Kidney tubule cell (primary cell): ENCODE data around the gene BTBD6.
A peak's percentile ranks its signal among the peaks of the same experiment; 100 is the strongest.

ENCODE experiments used
- DNase-seq: peaks from one replicate; pipeline ENCODE4 v3.0.0-alpha.2; 2018; ENCODE audit warnings: low spot score

BTBD6 gene

GRCh38 chr14:105211086-105211757 lies 37.1 kb upstream of the BTBD6 start:
- no peak for DNase-seq

GRCh38 chr14:105211758-105212089 lies 36.6 kb upstream of the BTBD6 start:
- DNase-seq = no peak

- DNase-seq = no peak
Measured at GRCh38 chr14:105212541-105213300, 35.6 kb upstream of the BTBD6 start.

- DNase-seq = no peak
Measured at GRCh38 chr14:105213361-105213760, 35.0 kb upstream of the BTBD6 start.

GRCh38 chr14:105214324-105214915 lies 33.9 kb upstream of the BTBD6 start:
- no peak for DNase-seq

DNA sequence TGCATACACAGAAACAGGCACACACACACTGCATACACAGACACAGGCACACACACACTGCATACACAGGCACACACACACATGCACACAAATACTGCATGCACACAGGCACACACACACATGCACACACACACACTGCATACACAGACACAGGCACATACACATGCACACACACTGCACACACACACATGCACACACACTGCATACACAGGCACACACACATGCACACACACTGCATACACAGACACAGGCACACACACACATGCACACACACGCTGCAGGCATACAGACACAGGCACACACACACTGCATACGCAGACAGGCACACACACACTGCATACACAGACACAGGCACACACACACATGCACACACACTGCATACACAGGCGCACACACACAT lies 32.7 kb upstream of the BTBD6 start:
- DNase-seq = no peak

DNA sequence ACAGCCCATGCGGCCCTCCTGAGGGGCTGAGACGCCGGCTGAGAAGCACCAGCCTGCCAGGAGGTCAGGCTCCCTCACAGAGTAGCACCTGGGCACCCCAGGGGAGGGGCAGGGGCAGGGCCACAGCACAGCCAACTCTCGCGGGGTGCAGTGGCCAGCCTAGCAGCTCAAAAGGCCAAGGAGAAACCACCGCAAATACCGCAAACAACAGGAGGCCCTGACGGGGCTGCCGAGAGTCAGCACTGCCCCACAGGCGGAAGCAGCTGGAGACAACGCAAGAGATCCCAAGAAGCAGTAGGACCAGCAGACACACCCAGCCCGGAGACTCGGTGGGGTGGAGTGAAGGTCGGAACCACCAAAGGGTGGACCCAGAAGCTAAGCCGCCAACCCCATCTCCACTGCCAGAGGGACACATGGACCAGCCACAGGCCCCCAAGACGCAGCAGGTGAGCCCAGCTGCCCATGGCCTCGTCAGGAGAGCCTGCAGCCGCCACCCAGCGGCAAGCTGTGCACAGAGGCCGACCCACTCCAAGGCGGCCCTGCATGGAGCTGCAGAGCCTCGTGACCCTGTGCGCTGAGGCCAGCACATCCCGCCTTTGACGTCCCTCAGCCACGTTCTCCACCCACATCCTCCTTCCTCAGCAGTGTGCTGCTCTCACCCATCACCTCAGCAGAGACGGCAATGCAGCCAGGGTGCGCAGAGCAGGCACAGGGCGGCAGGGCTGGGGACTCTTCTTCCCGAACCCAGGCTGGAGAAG lies 31.7 kb upstream of the BTBD6 start:
- DNase-seq = no peak

GRCh38 chr14:105217774-105218173 lies 30.6 kb upstream of the BTBD6 start:
- DNase-seq = no peak

GRCh38 chr14:105218611-105219010 lies 29.7 kb upstream of the BTBD6 start:
- DNase-seq = peak; percentile 23

DNA sequence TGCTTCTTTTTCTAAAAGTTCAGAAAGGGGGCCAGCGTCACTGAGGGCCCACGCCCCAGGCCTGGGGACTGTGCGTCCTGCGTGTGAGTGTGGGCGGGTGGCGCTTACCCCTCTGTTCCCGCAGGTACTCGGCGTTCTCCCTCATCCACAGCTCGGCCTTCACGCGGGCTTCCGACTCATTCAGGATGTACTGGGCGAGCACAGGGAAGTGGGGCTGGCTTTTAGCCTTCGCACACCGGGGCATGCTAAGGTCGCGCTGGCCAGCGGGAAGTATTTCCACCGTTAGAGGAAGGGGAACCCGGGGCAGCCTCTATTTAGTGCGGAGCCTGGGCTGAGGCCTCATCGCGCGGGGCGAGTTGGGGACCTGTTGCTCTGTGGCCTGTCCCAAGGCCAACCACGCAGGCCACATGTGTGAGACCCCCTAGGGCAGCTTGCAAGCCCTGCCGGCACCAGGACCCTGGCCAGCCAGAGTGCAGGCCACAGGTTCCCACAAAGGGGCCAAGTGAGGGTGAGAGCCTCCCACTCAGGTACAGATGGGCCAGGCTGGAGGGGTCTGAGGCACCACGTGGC lies 29.2 kb upstream of the BTBD6 start:
- no peak for DNase-seq

GRCh38 chr14:105219753-105220152 lies 28.6 kb upstream of the BTBD6 start:
- DNase-seq = no peak

- no peak for DNase-seq
Measured at GRCh38 chr14:105220699-105221597, 27.4 kb upstream of the BTBD6 start.

DNA sequence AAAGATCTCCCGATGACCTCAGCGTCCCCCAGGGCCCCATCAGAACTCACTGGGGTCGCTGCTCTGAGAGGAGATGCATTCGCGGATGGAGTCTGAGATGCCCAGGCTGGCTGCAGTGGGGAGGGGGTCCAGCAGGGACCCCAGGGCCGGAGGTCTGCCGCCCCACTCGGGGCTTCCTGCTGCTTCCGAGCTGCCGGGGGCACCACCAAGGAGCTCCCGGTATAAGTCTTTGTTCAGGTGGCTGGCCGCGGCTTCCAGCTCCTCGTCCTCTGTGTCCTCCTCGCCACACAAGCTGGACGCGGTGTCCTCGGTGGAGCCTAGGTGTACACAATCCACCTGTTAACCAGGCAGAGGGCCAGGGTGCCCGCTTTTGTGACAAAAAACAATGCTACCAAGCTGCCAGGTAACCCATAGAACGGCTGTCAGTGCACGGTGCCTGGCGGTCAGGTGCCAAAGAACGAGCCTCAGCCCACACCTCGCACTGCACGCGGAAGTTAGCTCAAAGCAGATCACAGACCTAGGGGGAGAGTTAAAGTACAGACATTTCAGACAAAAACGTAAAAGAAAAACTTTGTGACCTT lies 26.6 kb upstream of the BTBD6 start:
- DNase-seq = no peak

- DNase-seq = peak; percentile 64
Measured at GRCh38 chr14:105223260-105223659, 25.1 kb upstream of the BTBD6 start.

- DNase-seq = no peak
Measured at GRCh38 chr14:105223770-105224544, 24.4 kb upstream of the BTBD6 start.

DNA sequence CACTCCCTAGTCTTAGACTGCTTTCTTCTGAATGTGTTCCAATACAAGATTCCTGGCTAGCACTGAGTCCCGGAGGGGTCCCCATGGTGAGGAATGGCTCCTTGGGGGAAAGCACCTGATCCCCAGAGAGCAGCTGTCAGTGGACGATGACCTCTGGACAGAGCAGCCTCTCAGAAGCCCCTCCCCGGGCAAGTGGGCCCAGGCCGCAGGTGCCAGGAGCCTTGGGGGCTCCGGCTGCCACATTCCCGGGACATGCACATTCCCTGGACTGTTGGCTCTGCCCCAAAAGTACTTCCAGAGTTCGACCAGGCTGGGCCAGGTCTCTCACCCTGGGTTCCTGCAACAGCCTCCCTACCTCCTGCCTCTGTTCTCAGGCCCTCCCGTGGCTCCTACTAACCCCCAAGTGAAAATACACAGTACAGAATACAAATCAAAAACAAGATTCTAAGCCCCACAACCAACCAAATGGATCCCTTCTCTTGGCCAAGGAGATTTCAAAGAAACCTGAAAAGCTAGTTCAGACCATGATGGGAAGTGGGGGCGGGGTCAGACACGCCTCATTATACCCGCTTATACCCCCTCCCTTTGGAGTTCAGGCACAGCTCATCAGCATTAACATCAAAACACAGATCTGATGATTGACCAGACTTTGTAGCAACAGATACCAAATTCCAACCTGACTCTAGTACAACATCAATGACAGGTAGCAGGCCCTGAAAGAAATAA lies 23.3 kb upstream of the BTBD6 start:
- no peak for DNase-seq

DNA sequence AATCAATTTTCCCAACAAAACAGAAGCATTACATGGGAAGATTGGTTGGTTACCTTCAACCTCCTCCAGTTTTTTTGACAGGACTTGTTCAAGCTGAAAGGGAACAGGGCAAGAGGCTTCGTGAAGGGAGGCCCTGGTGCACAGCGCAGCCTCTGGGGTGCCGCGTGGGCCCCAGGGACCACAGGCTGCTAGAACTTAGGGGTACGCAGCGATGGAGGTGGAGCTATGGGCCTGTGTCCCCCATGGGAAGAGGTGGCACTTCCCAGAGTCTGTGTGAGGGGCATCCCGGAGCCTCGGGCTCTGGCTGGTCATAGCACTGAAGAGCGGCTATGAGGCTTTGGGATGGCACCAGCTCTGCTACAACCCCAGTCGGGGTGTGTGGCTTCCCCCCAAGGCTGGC lies 22.1 kb upstream of the BTBD6 start:
- no peak for DNase-seq

GRCh38 chr14:105227346-105227745 lies 21.0 kb upstream of the BTBD6 start:
- DNase-seq = no peak

- DNase-seq = no peak
Measured at GRCh38 chr14:105228562-105228961, 19.8 kb upstream of the BTBD6 start.
